Panc1 (cell line): Measurements from ENCODE around the gene ELOVL4. TPM values are rescaled to one million over a fixed set of nuclear protein-coding genes. Genes with fewer than 3 reads are reported as not detected.

Experiments used
- ATAC-seq: fragments of 200-7000 bp; cut with Tn5 transposase; 2 replicates; pipeline ENCODE4 v1.9.1; 2020; ENCODE audit warnings: mild to moderate bottlenecking, moderate library complexity
- BruUV-seq: library from RNA; stranded (reverse); fragments of 400-500 nt; replicated peaks from 2 replicates; lab custom pipeline; 2021; lab: Mats Ljungman, UMichigan
- CTCF ChIA-PET: fragments of 300-600 bp; sonication (Branson Sonifier 250); formaldehyde crosslinking; loops from one replicate; lab custom pipeline; 2022; ENCODE audit warnings: antibody characterized with exemption; lab: Charles Lee
- POLR2A ChIA-PET: fragments of 300-600 bp; sonication (Branson Sonifier 250); formaldehyde crosslinking; loops from one replicate; lab custom pipeline; 2022; ENCODE audit warnings: antibody characterized with exemption; lab: Charles Lee
- DNase-seq: peaks from one replicate; pipeline ENCODE4 v3.0.0-alpha.2; 2010; ENCODE audit warnings: low read depth, low spot score
- H3K27ac ChIP-seq: 2 replicates; pipeline ENCODE4 v1.5.1; 2011; ENCODE audit warnings: mild to moderate bottlenecking, low read length, inconsistent platforms
- H3K27me3 ChIP-seq: fragments of 200-500 bp; sonication (Bioruptor generic); 2 replicates; pipeline ENCODE4 v1.6.0; 2014; ENCODE audit warnings: low read length, inconsistent platforms; ENCODE audit not compliant: control insufficient read depth, insufficient read depth
- H3K36me3 ChIP-seq: fragments of 200-500 bp; sonication (Bioruptor generic); 2 replicates; pipeline ENCODE4 v1.5.1; 2014; ENCODE audit warnings: inconsistent platforms, mild to moderate bottlenecking, low read length, moderate library complexity; ENCODE audit not compliant: control insufficient read depth, insufficient read depth
- H3K4me1 ChIP-seq: 2 replicates; pipeline ENCODE4 v1.5.1; 2011; ENCODE audit warnings: inconsistent platforms, mild to moderate bottlenecking, low read length, moderate library complexity; ENCODE audit not compliant: control insufficient read depth, insufficient read depth
- H3K4me3 ChIP-seq, 2 experiments: 2 replicates each; pipeline ENCODE4 v1.5.1; 2011 to 2012; ENCODE audit warnings: low read depth in 2 of 2, low read length in 2 of 2, mild to moderate bottlenecking in 2 of 2, inconsistent platforms in 1 of 2, moderate library complexity in 1 of 2
- H3K9me3 ChIP-seq: fragments of 200-500 bp; sonication (Bioruptor generic); 2 replicates; pipeline ENCODE4 v1.5.1; 2014; ENCODE audit warnings: low read depth, mild to moderate bottlenecking, inconsistent platforms, low read length, moderate library complexity; ENCODE audit not compliant: control insufficient read depth, insufficient read depth
- POLR2AphosphoS5 ChIP-seq: IDR thresholded peaks from 2 replicates; pipeline ENCODE4 v1.6.1; 2012; ENCODE audit warnings: mild to moderate bottlenecking, low read depth, low read length, moderate library complexity
- SIN3A ChIP-seq: IDR thresholded peaks from 2 replicates; pipeline ENCODE4 v1.6.1; 2012; ENCODE audit warnings: low read depth, mild to moderate bottlenecking, low read length, moderate library complexity, borderline replicate concordance; ENCODE audit not compliant: insufficient read depth
- TCF7L2 ChIP-seq: IDR thresholded peaks from 2 replicates; pipeline ENCODE4 v1.6.1; 2011; ENCODE audit warnings: mild to moderate bottlenecking, low read depth, low read length, inconsistent platforms
- in situ Hi-C: cut with HindIII; loops from 2 replicates; pipeline ENCODE4 v1.10.0; 2016; ENCODE audit warnings: low sequenced_read_pairs, low pct_unique_long_range_greater_than_20kb
- intact Hi-C: fragments of 100-400 bp; cut with micrococcal nuclease; formaldehyde crosslinking; loops from one replicate; pipeline ENCODE4 v1.10.0; 2022; ENCODE audit not compliant: unreplicated experiment
- total RNA-seq: library from RNA; stranded (reverse); gene quantifications from one replicate; pipeline ENCODE4 v1.2.1, GENCODE V29; 2021; ENCODE audit not compliant: unreplicated experiment
- TF ChIP-seq, protein P1 (sequence below), 2 experiments: IDR thresholded peaks; 2 replicates each; pipeline ENCODE4 v1.6.1; 2011 to 2012; ENCODE audit warnings: low read depth in 2 of 2, control low read depth in 1 of 2, low read length in 1 of 2, mild to moderate bottlenecking in 1 of 2, moderate library complexity in 1 of 2; ENCODE audit not compliant: insufficient read depth in 1 of 2
- TF ChIP-seq, protein P2 (sequence below): fragments of 450-650 bp; IDR thresholded peaks from 2 replicates; pipeline ENCODE4 v1.5.1; 2017; ENCODE audit warnings: mild to moderate bottlenecking

ELOVL4 gene
- total RNA-seq, 1 experiment from 2014 or later, result 0.41 TPM

DNA sequence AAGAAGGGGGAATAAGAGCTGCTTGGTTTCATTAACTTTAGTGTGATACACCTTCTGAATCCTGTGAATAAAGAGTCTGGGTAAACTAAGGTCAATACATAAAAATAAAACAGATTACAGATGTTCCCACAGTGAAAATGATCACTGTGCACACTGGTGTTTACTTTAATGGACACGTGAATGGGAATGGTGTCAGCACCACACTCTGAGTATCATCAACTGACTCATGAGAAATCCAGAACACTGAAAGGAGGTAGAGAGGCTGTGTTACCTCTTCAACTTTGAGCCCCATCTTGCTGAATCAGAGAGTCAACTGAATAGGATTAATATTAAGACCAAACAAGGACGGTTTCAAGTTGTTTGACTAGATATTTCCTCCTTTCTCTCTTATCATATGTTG is 75.0 kb downstream of the ELOVL4 start:
- Histone ChIP-seq H3K4me1 (peaks cover 6% of the 10 kb centered on the region), H3K27ac (no peak overlapping the region), H3K36me3 (no peaks in the 10 kb centered on the region), H3K9me3 (no peaks in the 10 kb centered on the region), H3K4me3 (no peak overlapping the region), H3K27me3 (peaks cover 7% of the 10 kb centered on the region)
- in situ Hi-C loops, result no loop called here
- no peak for TF ChIP-seq POLR2AphosphoS5
- TF ChIP-seq, protein P1, sequence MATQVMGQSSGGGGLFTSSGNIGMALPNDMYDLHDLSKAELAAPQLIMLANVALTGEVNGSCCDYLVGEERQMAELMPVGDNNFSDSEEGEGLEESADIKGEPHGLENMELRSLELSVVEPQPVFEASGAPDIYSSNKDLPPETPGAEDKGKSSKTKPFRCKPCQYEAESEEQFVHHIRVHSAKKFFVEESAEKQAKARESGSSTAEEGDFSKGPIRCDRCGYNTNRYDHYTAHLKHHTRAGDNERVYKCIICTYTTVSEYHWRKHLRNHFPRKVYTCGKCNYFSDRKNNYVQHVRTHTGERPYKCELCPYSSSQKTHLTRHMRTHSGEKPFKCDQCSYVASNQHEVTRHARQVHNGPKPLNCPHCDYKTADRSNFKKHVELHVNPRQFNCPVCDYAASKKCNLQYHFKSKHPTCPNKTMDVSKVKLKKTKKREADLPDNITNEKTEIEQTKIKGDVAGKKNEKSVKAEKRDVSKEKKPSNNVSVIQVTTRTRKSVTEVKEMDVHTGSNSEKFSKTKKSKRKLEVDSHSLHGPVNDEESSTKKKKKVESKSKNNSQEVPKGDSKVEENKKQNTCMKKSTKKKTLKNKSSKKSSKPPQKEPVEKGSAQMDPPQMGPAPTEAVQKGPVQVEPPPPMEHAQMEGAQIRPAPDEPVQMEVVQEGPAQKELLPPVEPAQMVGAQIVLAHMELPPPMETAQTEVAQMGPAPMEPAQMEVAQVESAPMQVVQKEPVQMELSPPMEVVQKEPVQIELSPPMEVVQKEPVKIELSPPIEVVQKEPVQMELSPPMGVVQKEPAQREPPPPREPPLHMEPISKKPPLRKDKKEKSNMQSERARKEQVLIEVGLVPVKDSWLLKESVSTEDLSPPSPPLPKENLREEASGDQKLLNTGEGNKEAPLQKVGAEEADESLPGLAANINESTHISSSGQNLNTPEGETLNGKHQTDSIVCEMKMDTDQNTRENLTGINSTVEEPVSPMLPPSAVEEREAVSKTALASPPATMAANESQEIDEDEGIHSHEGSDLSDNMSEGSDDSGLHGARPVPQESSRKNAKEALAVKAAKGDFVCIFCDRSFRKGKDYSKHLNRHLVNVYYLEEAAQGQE (IDR thresholded peaks at IDR 0.05; ENCODE audit: insufficient read depth in 1 of 2, low read depth in 2 of 2, low read length in 1 of 2), result no peak
- no peak for TF ChIP-seq SIN3A
- TF ChIP-seq, protein P2, sequence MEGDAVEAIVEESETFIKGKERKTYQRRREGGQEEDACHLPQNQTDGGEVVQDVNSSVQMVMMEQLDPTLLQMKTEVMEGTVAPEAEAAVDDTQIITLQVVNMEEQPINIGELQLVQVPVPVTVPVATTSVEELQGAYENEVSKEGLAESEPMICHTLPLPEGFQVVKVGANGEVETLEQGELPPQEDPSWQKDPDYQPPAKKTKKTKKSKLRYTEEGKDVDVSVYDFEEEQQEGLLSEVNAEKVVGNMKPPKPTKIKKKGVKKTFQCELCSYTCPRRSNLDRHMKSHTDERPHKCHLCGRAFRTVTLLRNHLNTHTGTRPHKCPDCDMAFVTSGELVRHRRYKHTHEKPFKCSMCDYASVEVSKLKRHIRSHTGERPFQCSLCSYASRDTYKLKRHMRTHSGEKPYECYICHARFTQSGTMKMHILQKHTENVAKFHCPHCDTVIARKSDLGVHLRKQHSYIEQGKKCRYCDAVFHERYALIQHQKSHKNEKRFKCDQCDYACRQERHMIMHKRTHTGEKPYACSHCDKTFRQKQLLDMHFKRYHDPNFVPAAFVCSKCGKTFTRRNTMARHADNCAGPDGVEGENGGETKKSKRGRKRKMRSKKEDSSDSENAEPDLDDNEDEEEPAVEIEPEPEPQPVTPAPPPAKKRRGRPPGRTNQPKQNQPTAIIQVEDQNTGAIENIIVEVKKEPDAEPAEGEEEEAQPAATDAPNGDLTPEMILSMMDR, result no peak
- no peak for TF ChIP-seq TCF7L2
- intact Hi-C loops, result no loop called here
- no TSS peak for BruUV-seq
- CTCF ChIA-PET, result no interaction called here
- POLR2A ChIA-PET, result no interaction called here
- ATAC-seq (no peak), DNase-seq (no peak)

DNA sequence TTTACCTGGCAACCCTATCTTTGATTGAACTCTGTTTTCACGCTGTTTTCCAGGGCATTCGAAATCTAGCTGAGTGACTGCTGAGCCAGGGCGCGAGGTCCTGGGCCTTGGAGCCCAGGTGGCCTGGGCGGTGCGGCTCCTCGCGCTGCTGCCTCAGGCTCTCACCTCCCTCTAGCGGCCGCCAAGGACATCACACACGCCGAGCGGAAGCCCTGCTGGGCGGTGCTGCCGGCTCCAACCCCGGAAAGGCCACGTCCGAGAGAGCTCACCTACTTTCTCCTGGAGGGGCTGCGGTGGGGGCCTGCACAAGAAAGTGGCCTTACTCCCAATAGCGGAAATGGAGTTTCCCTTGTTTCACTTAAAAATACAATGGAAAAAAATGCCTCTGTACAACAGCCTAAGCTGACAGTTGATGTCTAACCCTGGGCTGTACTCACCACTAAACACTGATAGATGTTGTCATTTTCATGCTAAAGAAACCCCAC is 77.7 kb downstream of the ELOVL4 start:
- Histone ChIP-seq H3K27me3 (peaks cover 1% of the 10 kb centered on the region), H3K36me3 (no peaks in the 10 kb centered on the region), H3K27ac (peak overlapping the region; percentile 40), H3K4me3 (peak overlapping the region; percentile 8 to 43; a peak in 3 of 4 replicates), H3K9me3 (no peaks in the 10 kb centered on the region), H3K4me1 (peaks cover 6% of the 10 kb centered on the region)
- intact Hi-C loops, result loop anchor here (10.0 kb wide), 1 partner anchor 295 kb away; no protein-coding TSS in a partner anchor
- ChIA-PET CTCF (interaction anchor here (0.6 to 1.6 kb wide), 4 partner anchors 91 to 402 kb away, joined by 3 to 4 read pairs (median 3); no protein-coding TSS in a partner anchor), POLR2A (no interaction called here)
- peak; percentile 100 for ATAC-seq
- no peak for DNase-seq
- in situ Hi-C loops, result no loop called here
- BruUV-seq, result no TSS peak
- TF ChIP-seq, protein P2, result peak; percentile 98
- TF ChIP-seq POLR2AphosphoS5 (no peak), SIN3A (no peak), TCF7L2 (peak; percentile 54; the same call in 1 of the 2 replicates)
- TF ChIP-seq, protein P1 (IDR thresholded peaks at IDR 0.05; ENCODE audit: insufficient read depth in 1 of 2, low read depth in 2 of 2, low read length in 1 of 2), result 0 out of 4 replicates have a peak, but pooled peaks of 1 of the 2 experiments have one; percentile 41
